WTC11 (cell line): ENCODE measurements around the gene C2CD5. TPM values are rescaled to one million over a fixed set of nuclear protein-coding genes. Genes with fewer than 3 reads are reported as not detected.

Source experiments
- ATAC-seq: fragments of 200-7000 bp; cut with Tn5 transposase; 2 replicates; pipeline ENCODE4 v1.10.0; 2021; ENCODE audit warnings: mild to moderate bottlenecking, moderate library complexity
- CTCF ChIA-PET: fragments of 300-600 bp; sonication (Branson Sonifier 250); formaldehyde crosslinking; loops from one replicate; lab custom pipeline; 2021; ENCODE audit warnings: antibody characterized with exemption; lab: Charles Lee
- POLR2A ChIA-PET: fragments of 350-600 bp; sonication (Branson Sonifier 250); formaldehyde crosslinking; loops from one replicate; lab custom pipeline; 2021; ENCODE audit warnings: antibody characterized with exemption; lab: Charles Lee
- DNase-seq: peaks from one replicate; pipeline ENCODE4 v3.0.0; 2021; ENCODE audit warnings: low spot score
- H3K27ac Mint-ChIP-seq: 2 replicates; pipeline ENCODE4 v1.8.0; 2021; ENCODE audit warnings: mixed read lengths
- H3K27me3 Mint-ChIP-seq: 2 replicates; pipeline ENCODE4 v1.8.0; 2021; ENCODE audit warnings: low read depth, mild to moderate bottlenecking, moderate library complexity, mixed read lengths
- H3K36me3 Mint-ChIP-seq: 2 replicates; pipeline ENCODE4 v1.8.0; 2021; ENCODE audit warnings: mixed read lengths
- H3K4me1 Mint-ChIP-seq: 2 replicates; pipeline ENCODE4 v1.8.0; 2022; ENCODE audit warnings: mixed read lengths
- H3K4me3 Mint-ChIP-seq: 2 replicates; pipeline ENCODE4 v1.8.0; 2021; ENCODE audit warnings: mild to moderate bottlenecking, moderate library complexity, mixed read lengths
- H3K9me3 Mint-ChIP-seq: 2 replicates; pipeline ENCODE4 v1.8.0; 2021; ENCODE audit warnings: mixed read lengths
- FOXJ3 ChIP-seq: sonication (generic); formaldehyde crosslinking; IDR thresholded peaks from 2 replicates; pipeline ENCODE4 v1.9.0; 2021; ENCODE audit warnings: missing genetic modification reagents, mild to moderate bottlenecking, borderline replicate concordance
- FOXK1 ChIP-seq: sonication (generic); formaldehyde crosslinking; IDR thresholded peaks from 2 replicates; pipeline ENCODE4 v1.8.0; 2022; ENCODE audit warnings: mild to moderate bottlenecking, moderate library complexity, missing genetic modification reagents
- FOXP1 ChIP-seq: sonication (generic); formaldehyde crosslinking; IDR thresholded peaks from 2 replicates; pipeline ENCODE4 v1.8.0; 2022; ENCODE audit warnings: missing genetic modification reagents, mild to moderate bottlenecking, moderate library complexity, borderline replicate concordance
- GRHL2 ChIP-seq: fragments of 250-450 bp; sonication (Bioruptor Pico); IDR thresholded peaks from 2 replicates; pipeline ENCODE4 v1.8.0; 2022; ENCODE audit warnings: mild to moderate bottlenecking, moderate library complexity; ENCODE audit not compliant: insufficient replicate concordance, severe bottlenecking
- NFE2L1 ChIP-seq: sonication (generic); formaldehyde crosslinking; IDR thresholded peaks from 2 replicates; pipeline ENCODE4 v1.8.1; 2023; ENCODE audit warnings: missing genetic modification reagents
- SMAD3 ChIP-seq: sonication (generic); formaldehyde crosslinking; IDR thresholded peaks from 2 replicates; pipeline ENCODE4 v1.8.0; 2022; ENCODE audit warnings: missing genetic modification reagents, mild to moderate bottlenecking, borderline replicate concordance
- SP1 ChIP-seq: sonication (generic); formaldehyde crosslinking; conservative IDR thresholded peaks from 2 replicates; pipeline ENCODE4 v1.8.1; 2022; ENCODE audit warnings: missing genetic modification reagents
- ZNF232 ChIP-seq: sonication (generic); formaldehyde crosslinking; IDR thresholded peaks from 2 replicates; pipeline ENCODE4 v1.8.0; 2022; ENCODE audit warnings: mild to moderate bottlenecking, missing genetic modification reagents
- total RNA-seq: library from RNA; stranded (reverse); gene quantifications from 3 replicates; pipeline ENCODE4 v1.2.3, GENCODE V29; 2021
- TF ChIP-seq, protein P1 (sequence below): sonication (generic); formaldehyde crosslinking; IDR thresholded peaks from 2 replicates; pipeline ENCODE4 v1.8.1; 2023; ENCODE audit warnings: mild to moderate bottlenecking, missing genetic modification reagents, moderate library complexity
- TF ChIP-seq, protein P2 (sequence below): fragments of 250-450 bp; sonication (Bioruptor Pico); IDR thresholded peaks from 2 replicates; pipeline ENCODE4 v1.9.0; 2021; ENCODE audit warnings: mild to moderate bottlenecking
- TF ChIP-seq, protein P3 (sequence below): fragments of 250-450 bp; sonication (Bioruptor Pico); IDR thresholded peaks from 2 replicates; pipeline ENCODE4 v1.9.0; 2021; ENCODE audit warnings: mild to moderate bottlenecking
- TF ChIP-seq, protein P4 (sequence below): sonication (generic); formaldehyde crosslinking; IDR thresholded peaks from 2 replicates; pipeline ENCODE4 v1.8.1; 2023; ENCODE audit warnings: mild to moderate bottlenecking, missing genetic modification reagents
- TF ChIP-seq, protein P5 (sequence below): sonication (generic); formaldehyde crosslinking; IDR thresholded peaks from 2 replicates; pipeline ENCODE4 v1.8.0; 2022; ENCODE audit warnings: mild to moderate bottlenecking, missing genetic modification reagents
- TF ChIP-seq, protein P6 (sequence below): sonication (generic); formaldehyde crosslinking; IDR thresholded peaks from 2 replicates; pipeline ENCODE4 v1.8.1; 2022; ENCODE audit warnings: missing genetic modification reagents, borderline replicate concordance
- TF ChIP-seq, protein P7 (sequence below): fragments of 250-450 bp; sonication (Bioruptor Pico); IDR thresholded peaks from 2 replicates; pipeline ENCODE4 v2.1.2; 2022; ENCODE audit warnings: mild to moderate bottlenecking, moderate library complexity
- TF ChIP-seq, protein P8 (sequence below): sonication (generic); formaldehyde crosslinking; IDR thresholded peaks from 2 replicates; pipeline ENCODE4 v1.8.0; 2022; ENCODE audit warnings: missing genetic modification reagents
- TF ChIP-seq, protein P9 (sequence below): sonication (generic); formaldehyde crosslinking; IDR thresholded peaks from 2 replicates; pipeline ENCODE4 v1.8.1; 2022; ENCODE audit warnings: mild to moderate bottlenecking, missing genetic modification reagents, moderate library complexity, borderline replicate concordance

C2CD5 gene
- total RNA-seq, 1 experiment from 2014 or later = 48.1 TPM

DNA sequence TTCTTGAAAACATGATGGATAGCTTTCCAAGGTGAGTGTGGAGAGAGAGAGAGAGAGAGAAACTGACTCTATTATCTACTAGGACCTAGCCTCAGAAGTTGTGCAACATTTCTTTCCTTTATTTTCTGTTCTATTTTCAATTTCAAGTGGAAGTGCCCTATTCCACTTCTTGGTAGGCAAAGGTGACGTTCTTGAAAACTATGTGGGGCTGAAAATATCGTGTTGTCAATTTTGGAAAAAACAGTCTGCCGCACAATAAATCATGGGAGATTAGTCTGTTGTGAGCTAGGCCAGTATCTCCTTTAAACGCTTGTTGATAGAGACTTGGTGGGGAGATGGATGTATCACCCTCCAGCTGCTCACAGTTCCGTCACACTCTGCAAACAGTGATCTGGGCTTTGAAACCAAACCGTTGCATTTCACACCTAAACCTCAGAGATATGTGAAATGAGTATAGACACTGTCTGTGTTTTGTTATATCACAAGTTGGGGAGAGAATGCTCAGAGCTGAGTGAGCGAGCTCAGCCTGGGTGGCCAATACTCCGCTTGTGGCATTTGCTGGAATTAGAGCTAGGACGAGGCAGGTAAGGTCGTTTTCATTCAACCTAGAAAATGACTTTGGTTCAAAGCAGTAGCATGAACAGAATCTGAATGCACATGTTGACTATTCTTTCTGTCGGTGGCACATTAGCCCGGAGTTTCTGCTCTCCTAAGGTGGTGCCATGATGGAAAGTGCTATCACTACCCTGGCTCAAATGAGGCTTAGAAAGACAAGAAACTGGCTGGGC, 134.8 kb downstream of the C2CD5 start:
- TF ChIP-seq FOXK1 = no peak
- TF ChIP-seq, protein P1, sequence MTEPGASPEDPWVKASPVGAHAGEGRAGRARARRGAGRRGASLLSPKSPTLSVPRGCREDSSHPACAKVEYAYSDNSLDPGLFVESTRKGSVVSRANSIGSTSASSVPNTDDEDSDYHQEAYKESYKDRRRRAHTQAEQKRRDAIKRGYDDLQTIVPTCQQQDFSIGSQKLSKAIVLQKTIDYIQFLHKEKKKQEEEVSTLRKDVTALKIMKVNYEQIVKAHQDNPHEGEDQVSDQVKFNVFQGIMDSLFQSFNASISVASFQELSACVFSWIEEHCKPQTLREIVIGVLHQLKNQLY = no peak
- TF ChIP-seq, protein P2, sequence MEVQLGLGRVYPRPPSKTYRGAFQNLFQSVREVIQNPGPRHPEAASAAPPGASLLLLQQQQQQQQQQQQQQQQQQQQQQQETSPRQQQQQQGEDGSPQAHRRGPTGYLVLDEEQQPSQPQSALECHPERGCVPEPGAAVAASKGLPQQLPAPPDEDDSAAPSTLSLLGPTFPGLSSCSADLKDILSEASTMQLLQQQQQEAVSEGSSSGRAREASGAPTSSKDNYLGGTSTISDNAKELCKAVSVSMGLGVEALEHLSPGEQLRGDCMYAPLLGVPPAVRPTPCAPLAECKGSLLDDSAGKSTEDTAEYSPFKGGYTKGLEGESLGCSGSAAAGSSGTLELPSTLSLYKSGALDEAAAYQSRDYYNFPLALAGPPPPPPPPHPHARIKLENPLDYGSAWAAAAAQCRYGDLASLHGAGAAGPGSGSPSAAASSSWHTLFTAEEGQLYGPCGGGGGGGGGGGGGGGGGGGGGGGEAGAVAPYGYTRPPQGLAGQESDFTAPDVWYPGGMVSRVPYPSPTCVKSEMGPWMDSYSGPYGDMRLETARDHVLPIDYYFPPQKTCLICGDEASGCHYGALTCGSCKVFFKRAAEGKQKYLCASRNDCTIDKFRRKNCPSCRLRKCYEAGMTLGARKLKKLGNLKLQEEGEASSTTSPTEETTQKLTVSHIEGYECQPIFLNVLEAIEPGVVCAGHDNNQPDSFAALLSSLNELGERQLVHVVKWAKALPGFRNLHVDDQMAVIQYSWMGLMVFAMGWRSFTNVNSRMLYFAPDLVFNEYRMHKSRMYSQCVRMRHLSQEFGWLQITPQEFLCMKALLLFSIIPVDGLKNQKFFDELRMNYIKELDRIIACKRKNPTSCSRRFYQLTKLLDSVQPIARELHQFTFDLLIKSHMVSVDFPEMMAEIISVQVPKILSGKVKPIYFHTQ (CRISPR knock-in tag) = no peak
- TF ChIP-seq, protein P3, sequence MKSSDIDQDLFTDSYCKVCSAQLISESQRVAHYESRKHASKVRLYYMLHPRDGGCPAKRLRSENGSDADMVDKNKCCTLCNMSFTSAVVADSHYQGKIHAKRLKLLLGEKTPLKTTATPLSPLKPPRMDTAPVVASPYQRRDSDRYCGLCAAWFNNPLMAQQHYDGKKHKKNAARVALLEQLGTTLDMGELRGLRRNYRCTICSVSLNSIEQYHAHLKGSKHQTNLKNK (CRISPR knock-in tag) = no peak
- TF ChIP-seq, protein P4, sequence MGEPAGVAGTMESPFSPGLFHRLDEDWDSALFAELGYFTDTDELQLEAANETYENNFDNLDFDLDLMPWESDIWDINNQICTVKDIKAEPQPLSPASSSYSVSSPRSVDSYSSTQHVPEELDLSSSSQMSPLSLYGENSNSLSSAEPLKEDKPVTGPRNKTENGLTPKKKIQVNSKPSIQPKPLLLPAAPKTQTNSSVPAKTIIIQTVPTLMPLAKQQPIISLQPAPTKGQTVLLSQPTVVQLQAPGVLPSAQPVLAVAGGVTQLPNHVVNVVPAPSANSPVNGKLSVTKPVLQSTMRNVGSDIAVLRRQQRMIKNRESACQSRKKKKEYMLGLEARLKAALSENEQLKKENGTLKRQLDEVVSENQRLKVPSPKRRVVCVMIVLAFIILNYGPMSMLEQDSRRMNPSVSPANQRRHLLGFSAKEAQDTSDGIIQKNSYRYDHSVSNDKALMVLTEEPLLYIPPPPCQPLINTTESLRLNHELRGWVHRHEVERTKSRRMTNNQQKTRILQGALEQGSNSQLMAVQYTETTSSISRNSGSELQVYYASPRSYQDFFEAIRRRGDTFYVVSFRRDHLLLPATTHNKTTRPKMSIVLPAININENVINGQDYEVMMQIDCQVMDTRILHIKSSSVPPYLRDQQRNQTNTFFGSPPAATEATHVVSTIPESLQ (CRISPR knock-in tag) = no peak
- TF ChIP-seq, protein P5, sequence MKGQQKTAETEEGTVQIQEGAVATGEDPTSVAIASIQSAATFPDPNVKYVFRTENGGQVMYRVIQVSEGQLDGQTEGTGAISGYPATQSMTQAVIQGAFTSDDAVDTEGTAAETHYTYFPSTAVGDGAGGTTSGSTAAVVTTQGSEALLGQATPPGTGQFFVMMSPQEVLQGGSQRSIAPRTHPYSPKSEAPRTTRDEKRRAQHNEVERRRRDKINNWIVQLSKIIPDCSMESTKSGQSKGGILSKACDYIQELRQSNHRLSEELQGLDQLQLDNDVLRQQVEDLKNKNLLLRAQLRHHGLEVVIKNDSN (CRISPR knock-in tag) = no peak
- no peak for TF ChIP-seq SMAD3
- no peak for TF ChIP-seq FOXP1 (CRISPR knock-in tag)
- no peak for TF ChIP-seq SP1 (CRISPR knock-in tag)
- TF ChIP-seq, protein P6, sequence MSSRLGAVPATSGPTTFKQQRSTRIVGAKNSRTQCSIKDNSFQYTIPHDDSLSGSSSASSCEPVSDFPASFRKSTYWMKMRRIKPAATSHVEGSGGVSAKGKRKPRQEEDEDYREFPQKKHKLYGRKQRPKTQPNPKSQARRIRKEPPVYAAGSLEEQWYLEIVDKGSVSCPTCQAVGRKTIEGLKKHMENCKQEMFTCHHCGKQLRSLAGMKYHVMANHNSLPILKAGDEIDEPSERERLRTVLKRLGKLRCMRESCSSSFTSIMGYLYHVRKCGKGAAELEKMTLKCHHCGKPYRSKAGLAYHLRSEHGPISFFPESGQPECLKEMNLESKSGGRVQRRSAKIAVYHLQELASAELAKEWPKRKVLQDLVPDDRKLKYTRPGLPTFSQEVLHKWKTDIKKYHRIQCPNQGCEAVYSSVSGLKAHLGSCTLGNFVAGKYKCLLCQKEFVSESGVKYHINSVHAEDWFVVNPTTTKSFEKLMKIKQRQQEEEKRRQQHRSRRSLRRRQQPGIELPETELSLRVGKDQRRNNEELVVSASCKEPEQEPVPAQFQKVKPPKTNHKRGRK (CRISPR knock-in tag) = no peak
- TF ChIP-seq FOXJ3 (CRISPR knock-in tag) = no peak
- TF ChIP-seq, protein P7, sequence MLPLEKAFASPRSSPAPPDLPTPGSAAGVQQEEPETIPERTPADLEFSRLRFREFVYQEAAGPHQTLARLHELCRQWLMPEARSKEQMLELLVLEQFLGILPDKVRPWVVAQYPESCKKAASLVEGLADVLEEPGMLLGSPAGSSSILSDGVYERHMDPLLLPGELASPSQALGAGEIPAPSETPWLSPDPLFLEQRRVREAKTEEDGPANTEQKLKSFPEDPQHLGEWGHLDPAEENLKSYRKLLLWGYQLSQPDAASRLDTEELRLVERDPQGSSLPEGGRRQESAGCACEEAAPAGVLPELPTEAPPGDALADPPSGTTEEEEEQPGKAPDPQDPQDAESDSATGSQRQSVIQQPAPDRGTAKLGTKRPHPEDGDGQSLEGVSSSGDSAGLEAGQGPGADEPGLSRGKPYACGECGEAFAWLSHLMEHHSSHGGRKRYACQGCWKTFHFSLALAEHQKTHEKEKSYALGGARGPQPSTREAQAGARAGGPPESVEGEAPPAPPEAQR = no peak
- TF ChIP-seq NFE2L1 (CRISPR knock-in tag) = no peak
- TF ChIP-seq, protein P8, sequence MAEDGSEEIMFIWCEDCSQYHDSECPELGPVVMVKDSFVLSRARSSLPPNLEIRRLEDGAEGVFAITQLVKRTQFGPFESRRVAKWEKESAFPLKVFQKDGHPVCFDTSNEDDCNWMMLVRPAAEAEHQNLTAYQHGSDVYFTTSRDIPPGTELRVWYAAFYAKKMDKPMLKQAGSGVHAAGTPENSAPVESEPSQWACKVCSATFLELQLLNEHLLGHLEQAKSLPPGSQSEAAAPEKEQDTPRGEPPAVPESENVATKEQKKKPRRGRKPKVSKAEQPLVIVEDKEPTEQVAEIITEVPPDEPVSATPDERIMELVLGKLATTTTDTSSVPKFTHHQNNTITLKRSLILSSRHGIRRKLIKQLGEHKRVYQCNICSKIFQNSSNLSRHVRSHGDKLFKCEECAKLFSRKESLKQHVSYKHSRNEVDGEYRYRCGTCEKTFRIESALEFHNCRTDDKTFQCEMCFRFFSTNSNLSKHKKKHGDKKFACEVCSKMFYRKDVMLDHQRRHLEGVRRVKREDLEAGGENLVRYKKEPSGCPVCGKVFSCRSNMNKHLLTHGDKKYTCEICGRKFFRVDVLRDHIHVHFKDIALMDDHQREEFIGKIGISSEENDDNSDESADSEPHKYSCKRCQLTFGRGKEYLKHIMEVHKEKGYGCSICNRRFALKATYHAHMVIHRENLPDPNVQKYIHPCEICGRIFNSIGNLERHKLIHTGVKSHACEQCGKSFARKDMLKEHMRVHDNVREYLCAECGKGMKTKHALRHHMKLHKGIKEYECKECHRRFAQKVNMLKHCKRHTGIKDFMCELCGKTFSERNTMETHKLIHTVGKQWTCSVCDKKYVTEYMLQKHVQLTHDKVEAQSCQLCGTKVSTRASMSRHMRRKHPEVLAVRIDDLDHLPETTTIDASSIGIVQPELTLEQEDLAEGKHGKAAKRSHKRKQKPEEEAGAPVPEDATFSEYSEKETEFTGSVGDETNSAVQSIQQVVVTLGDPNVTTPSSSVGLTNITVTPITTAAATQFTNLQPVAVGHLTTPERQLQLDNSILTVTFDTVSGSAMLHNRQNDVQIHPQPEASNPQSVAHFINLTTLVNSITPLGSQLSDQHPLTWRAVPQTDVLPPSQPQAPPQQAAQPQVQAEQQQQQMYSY (CRISPR knock-in tag) = no peak
- TF ChIP-seq ZNF232 (CRISPR knock-in tag) = no peak
- TF ChIP-seq, protein P9, sequence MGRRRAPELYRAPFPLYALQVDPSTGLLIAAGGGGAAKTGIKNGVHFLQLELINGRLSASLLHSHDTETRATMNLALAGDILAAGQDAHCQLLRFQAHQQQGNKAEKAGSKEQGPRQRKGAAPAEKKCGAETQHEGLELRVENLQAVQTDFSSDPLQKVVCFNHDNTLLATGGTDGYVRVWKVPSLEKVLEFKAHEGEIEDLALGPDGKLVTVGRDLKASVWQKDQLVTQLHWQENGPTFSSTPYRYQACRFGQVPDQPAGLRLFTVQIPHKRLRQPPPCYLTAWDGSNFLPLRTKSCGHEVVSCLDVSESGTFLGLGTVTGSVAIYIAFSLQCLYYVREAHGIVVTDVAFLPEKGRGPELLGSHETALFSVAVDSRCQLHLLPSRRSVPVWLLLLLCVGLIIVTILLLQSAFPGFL (CRISPR knock-in tag) = no peak
- TF ChIP-seq GRHL2 (CRISPR knock-in tag) = no peak

More for the DNA sequence above, 134.8 kb downstream of the C2CD5 start:
- ChIA-PET POLR2A (no interaction called here), CTCF (interaction anchor here (1.7 kb wide), 1 partner anchor 34 kb away, joined by 4 read pairs; no protein-coding TSS in a partner anchor)
- H3K4me1 Mint-ChIP-seq = peaks cover 8% of the 10 kb centered on the region
- no peak overlapping the region for H3K4me3 Mint-ChIP-seq
- H3K36me3 Mint-ChIP-seq = no peaks in the 10 kb centered on the region
- H3K27me3 Mint-ChIP-seq = no peaks in the 10 kb centered on the region
- H3K9me3 Mint-ChIP-seq = peaks cover 1% of the 10 kb centered on the region
- DNase-seq (no peak), ATAC-seq (no peak)
- no peak overlapping the region for H3K27ac Mint-ChIP-seq
